Activated CD8-positive, alpha-beta memory T cell treated with anti-CD3 and anti-CD28 coated beads for 24 hours (primary cell): ENCODE data around the gene UMPS.
A peak's percentile ranks its signal among the peaks of the same experiment; 100 is the strongest.
"Not testable (repeated sequence)": the region's sequence is repeated elsewhere in the genome, so short reads cannot be mapped to it uniquely, and the experiment has no call there.

ENCODE experiments used
- DNase-seq: peaks from one replicate; pipeline ENCODE4 v3.0.0-alpha.2; 2020

The UMPS gene

DNA sequence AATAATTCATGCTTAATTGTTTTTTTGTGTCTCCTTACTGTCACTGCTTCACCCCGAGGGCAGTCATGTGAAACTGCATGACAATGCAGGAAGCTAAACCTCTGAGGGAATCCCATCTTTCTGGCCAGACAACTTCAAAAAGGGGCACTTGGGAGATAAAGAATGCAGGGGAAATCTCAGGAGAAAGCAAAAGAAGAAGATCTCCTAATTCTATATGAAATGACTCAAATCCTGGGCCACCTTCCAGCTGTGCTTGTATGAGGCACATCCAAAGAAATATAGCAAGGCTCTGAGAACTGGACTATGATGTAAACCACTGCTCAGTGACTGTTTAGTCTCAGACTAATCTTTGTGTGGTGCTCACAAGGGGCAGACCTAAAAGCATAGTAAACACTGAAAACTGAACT lies 22.6 kb upstream of the UMPS start:
- no peak for DNase-seq

GRCh38 chr3:124714223-124714853 lies 15.9 kb upstream of the UMPS start:
- DNase-seq = no peak

DNA sequence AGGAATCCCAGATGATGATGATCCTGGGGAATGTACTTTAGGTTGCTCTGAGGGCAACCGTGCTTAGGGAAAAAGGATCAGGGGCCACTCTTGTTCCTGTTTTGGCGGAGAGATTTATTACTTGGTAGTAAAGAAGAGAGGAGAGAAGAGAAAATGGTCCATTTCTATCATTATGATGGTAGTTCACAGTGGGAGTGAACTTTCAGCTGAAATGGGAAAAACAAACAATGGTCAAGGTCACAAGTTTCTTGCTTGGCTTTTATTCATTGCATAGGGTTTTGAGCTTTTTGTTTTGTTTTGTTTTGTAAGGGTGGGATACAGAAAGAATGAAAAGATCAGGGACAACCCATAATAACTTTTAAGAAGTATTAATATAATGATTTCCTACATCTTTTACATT lies 7.7 kb upstream of the UMPS start:
- DNase-seq = no peak

DNA sequence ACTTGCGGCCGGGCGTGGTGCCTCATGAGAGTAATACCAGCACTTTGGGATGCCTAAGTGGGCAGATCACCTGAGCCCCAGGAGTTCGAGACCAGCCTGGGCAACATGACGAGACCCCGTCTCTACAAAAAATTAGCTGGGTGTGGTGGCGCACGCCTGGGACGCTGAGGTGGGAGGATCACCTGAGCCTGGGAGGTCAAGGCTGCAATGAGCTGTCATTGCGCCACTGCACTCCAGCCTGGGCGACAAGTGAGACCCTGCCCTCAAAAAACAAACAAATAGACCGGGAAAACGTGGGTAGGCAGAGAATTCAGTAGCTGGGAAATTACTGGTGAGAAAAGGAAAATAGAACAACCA lies 667 bp downstream of the UMPS start:
- DNase-seq = no peak

- no peak for DNase-seq
These were observed 1.5 kb downstream of the UMPS start for GRCh38 chr3:124731760-124732159.

DNA sequence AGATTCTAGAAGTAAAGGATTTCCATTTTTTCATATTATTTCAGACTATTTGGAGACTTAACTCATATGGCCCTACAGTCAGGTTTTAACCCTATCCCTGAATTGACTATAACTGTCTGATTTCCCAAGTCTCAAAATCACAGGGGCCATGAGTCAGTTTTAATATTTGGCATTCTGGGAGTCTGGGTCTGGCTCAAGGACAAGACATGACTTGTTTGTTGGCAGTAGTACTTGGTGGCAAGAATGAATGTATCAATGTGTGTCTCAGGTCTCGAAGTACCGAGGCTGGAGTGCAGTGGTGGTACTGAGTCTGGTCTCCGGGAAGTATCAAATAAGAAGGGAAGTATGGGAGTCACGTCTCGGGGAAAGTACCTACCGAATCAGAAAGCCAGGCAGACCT lies 10.8 kb downstream of the UMPS start:
- DNase-seq = no peak

GRCh38 chr3:124745756-124746155 lies 15.5 kb downstream of the UMPS start:
- DNase-seq = peak; percentile 47

GRCh38 chr3:124747111-124747981 lies 17.1 kb downstream of the UMPS start:
- peak; percentile 42 for DNase-seq

GRCh38 chr3:124748560-124749198 lies 18.4 kb downstream of the UMPS start:
- peak; percentile 53 for DNase-seq

GRCh38 chr3:124749877-124750276 lies 19.6 kb downstream of the UMPS start:
- DNase-seq = not testable (repeated sequence)

GRCh38 chr3:124751501-124751900 lies 21.2 kb downstream of the UMPS start:
- no peak for DNase-seq

DNA sequence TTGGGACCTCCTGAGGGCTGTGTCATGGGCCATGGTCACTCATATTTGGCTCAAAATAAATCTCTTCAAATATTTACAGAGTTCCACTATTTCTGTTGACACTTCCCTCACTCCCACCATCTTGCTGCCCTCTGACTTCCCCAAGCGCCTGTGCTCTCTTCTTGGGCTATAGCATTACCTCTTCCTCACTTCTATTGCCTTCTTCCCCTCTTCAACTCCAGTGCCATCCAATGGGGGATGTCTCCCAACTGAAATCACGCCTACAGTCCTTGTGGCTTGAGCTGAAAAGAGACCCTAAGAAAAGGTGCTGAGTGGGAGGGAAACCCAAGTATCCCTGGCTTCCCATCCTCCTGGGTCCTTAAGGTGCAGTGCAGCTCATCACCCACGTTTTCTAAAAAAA lies 21.8 kb downstream of the UMPS start:
- peak; percentile 35 for DNase-seq

DNA sequence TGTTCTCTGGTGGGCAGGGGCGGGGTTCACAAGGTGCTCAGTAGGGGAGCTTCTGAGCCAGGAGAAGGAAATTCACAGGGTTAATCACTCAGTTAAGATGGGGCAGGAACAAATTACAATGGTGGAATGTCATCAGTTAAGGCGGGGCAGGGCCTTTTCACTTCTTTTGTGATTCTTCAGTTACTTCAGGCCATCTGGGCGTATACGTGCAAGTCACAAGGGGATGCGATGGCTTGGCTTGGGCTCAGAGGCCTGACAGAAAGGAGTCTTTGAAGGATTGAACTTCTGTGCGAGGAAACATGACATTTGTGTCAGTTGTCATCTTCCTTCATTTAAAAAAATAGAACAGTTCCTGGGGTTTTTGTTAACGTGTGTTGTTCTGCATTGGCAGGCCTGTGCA lies 27.7 kb downstream of the UMPS start:
- DNase-seq = not testable (repeated sequence)

- DNase-seq = no peak
These were observed 28.8 kb downstream of the UMPS start for GRCh38 chr3:124758851-124759635.

DNA sequence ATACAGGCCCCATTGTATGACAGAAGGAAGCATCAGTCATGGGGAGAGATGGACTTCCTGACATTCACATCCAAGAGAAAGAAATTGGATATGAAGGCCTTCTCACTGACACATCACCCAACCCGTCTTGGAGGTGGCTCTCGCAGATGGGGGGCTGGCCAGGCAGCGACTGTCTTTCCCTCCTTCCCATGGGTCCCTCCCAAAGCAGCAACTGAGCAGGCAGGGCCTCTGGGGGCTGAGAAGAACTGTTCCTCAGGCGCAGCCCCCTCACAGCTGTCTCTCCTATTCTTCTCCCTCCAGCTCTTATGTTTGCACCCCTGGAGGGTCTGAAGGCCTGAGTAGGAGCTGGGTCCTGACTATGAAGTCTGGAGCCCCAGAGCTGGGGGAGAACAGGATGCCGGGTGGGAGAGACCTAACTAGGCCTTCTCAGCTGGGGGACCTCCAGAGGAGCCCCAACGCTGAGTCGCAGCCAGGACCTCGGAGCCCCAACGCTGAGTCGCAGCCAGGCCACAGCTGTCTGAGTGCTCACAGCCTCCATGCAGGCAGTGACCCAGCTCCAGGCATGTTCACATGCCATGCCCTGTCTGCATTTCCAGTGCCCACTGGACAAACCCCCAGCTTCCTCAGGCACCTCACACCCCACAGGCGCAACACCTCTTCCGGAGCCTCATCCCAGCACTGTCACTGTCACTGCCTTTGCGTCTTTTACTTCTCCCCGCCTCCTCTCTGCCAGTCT lies 29.6 kb downstream of the UMPS start:
- no peak for DNase-seq

DNA sequence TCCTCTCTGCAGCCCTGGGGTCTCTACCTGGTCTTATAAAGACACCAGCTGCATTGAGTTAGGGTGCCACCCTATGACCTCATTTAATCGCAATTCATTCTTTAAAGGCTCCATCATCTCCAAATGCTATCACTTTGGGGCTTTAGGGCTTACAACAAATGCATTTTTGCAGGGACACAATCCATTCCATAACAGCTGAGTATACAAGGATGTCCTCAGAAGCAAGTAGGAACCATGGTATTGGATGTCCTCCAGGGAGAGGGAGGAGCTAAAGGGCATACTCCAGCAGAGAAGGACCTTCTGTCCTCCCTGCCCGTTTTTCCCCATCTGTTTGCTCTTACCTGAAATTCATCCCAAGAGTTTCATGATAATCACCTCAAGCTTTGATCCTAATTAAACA lies 30.3 kb downstream of the UMPS start:
- DNase-seq = no peak

DNA sequence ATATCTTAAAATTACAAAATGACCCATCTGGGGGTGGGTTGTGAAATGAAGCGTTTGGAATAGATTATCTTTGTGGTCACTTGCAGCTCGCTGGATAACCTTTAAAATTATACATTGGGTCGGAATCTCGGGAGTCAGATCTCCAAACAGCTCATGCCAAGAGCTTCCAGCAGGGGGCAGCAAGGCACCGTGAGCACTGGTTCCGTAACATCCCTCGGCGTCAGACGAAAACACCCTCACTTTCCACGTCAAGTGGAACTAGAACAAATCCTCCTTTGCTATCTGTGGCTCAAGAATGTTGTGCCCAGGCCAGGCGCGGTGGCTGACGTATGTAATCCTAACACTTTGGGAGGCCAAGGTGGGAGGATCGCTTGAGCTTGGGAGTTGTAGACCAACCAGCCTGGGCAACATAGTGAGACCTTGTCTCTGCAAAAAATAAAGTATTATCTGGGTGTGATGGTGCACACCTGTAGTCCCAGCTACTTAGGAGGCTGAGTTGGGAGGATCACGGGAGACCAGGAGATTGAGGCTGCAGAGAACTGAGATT lies 31.1 kb downstream of the UMPS start:
- peak; percentile 90 for DNase-seq

- no peak for DNase-seq
These were observed 31.8 kb downstream of the UMPS start for GRCh38 chr3:124761935-124762660.

- DNase-seq = no peak
These were observed 32.4 kb downstream of the UMPS start for GRCh38 chr3:124762661-124763011.

GRCh38 chr3:124763206-124763605 lies 33.0 kb downstream of the UMPS start:
- no peak for DNase-seq

DNA sequence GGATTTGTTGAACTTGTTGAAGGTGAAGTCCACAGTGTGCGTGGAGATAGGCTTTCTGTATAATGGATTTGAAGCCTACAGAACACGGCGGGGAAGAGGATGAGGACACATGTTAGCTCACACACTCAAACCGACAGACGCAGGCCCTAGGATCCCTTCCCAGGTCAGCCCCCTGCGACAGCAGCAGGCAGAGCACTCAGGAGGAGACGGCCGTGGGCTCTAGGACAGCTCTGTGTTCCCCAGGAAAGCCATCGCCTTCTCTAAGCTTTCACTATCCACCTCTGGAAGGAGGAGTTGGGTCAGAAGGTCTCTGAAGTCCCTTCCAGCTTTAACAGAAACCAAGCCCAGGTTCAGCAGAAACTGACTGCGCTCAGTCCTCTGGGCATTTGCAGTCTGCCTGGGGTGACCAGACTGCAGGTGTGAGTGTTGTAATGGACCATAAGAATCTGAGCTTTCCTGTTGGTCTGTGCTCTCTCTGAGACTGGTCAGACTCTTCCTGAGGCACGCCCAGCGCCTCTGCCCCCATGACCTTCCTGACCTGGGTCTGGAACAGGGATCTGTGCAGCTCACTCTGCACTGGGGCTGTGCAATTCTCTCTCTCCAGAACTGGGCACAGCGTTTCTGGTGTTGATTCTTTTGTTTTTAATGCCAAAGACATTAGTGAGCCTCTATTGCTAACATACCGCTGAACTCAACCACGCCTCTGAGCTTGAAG lies 33.5 kb downstream of the UMPS start:
- no peak for DNase-seq
